ENCODE results near the gene MYL3.

Gene MYL3

DNA sequence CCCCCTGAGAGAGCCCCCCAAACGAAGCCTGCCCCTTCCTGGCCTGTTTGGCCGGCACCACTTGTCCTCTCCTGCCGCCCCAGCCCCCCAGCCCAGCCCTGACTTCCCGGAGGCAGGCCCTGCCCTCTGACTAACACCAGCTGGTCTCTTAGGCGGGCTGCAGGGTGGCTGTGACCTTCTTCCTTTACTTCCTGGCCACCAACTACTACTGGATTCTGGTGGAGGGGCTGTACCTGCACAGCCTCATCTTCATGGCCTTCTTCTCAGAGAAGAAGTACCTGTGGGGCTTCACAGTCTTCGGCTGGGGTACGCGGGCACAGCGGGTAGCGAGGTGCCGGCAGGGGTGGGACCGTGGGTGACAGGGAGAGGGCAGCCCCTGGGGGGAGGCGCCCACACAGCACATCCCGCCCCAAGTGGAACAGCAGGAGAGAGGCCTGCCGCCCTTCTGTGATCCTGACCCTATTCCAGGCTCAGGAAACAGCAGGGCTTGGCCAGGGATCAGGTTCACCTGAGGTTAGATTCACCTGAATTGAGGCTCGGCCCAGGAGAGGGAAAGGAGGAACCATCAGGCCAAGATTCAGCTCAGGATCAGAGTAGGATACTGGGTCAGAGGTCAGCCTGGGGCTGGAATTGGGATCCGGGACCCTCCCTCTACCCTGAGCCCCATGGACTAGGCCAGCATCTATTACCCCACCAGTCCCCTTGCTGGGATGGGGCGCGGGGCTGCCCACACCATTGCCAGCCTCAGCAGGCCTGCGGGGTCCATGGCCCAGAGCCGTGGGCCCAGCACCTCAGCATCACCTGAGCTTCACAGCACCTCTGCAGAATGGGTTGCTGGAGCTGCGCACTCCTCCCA is 36.1 kb upstream of the MYL3 start:
- DNase-seq, result no peak

DNA sequence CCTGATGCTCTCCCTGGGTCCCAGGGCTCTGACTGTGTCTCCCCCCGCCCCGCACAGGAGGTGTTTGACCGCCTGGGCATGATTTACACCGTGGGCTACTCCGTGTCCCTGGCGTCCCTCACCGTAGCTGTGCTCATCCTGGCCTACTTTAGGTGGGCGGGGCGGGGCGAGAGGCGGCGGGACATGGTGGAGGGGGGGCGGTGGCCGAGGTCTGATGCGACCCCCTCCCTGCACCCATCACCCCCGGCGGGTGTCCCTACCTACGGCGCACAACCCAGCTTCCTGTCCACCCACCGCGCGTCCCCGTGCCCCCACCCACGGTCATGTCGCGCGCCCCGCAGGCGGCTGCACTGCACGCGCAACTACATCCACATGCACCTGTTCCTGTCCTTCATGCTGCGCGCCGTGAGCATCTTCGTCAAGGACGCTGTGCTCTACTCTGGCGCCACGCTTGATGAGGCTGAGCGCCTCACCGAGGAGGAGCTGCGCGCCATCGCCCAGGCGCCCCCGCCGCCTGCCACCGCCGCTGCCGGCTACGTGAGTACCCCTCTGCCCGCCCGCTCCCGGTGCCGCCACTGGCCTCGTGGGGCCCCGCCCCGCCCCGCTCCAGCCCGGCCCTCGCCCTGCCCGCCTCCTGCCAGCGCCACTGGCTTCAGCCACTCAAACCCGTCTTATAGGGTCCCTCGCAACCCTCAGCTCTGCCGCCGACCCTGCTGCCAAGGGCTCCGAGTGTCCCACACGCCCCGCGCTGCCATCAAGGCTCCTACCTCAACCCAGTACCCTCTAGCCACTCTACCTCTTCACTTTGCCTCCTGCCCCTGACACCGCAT is 35.3 kb upstream of the MYL3 start:
- DNase-seq, result no peak

DNA sequence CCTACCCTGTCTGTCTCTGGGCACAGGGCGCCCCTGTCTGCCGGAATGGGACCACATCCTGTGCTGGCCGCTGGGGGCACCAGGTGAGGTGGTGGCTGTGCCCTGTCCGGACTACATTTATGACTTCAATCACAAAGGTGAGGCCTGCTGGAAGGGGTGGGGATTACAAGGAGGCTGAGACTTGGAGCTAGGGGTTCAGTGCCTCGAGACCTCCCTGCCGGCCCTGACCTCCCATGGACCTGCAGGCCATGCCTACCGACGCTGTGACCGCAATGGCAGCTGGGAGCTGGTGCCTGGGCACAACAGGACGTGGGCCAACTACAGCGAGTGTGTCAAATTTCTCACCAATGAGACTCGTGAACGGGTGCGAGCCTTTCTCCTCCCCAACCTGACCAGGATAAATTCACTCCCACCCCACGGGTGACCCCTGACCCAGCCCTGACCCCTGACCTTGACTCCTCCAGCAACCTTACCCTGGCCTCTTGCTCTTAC is 34.6 kb upstream of the MYL3 start:
- no peak for DNase-seq

DNA sequence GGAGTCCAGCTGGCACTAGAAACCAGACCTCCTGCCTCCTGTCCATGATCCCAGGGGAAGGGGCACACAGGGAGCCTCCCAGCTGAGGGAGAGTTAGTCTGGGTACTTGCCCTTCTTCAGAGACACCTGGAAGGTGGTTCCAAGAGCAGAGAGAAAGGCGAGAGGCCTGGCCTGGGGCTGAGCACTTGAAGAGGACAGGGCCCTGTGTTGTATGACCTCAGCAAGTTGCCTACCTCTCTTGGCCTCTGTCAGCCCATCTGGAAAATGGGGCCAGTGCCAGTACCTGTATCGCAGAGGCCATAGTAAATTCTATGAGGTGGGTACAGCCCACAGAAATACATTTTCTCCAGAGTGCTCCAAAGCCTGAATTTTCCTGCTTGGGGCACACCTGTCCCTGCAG is 33.8 kb upstream of the MYL3 start:
- DNase-seq, result no peak

DNA sequence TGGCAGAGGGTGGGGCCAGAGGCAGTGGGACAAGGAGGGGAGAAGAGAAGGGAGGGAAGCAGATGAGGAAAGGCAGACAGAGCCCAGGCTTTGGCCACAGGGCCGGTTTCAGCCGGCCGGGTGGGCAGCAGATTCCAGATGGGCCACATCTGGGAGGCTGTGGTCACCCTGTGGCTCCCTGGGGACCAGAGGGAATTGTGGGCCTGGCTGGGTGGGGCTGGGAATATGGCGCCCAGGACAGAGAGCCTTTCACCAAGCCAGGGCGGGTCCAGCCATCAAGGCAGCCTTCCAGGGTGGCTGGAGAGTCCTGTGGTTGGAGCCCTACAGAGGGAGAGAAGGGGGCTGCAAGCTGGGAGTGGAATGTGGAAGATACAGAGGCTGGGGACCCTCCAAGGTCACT is 33.1 kb upstream of the MYL3 start:
- no peak for DNase-seq

DNA sequence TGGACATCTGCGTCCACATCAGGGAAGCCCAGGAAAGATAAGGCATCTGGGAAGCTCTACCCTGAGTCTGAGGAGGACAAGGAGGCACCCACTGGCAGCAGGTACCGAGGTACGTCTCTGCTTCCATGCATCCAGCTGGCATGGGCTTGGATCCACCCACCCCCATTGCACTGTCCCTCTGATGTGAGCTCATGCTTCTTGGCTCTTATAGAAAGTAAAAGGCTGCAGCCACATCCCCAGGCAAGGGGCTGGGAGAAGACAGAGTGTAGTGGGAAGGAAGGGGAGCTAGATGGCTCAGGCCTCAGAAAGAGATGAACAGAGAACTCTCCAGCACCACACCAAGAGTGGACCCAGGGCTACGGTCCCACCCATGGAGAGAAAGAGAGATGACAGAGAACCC is 32.5 kb upstream of the MYL3 start:
- no peak for DNase-seq

DNA sequence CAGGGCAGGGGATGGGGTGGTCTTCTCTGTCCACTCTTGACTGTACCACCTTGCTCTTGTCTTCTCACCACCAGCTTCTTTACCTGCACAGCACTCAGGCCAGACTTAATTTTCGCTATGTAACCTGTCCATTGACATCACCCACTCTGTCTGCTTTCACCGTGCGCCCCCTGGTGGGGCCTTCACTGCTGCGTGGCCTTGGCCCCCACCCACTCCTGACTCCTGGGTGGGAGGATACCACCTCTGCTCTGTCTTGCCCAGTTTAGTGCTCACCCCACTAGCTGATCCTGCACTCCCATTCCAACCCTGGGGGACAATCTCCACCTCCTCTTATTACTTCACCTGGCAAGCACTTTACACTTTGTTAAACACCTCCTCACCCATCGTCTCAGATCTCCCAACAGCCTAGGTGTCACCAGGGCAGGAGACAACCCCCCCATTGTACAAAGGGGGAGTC is 32.0 kb upstream of the MYL3 start:
- peak; percentile 84 for DNase-seq

DNA sequence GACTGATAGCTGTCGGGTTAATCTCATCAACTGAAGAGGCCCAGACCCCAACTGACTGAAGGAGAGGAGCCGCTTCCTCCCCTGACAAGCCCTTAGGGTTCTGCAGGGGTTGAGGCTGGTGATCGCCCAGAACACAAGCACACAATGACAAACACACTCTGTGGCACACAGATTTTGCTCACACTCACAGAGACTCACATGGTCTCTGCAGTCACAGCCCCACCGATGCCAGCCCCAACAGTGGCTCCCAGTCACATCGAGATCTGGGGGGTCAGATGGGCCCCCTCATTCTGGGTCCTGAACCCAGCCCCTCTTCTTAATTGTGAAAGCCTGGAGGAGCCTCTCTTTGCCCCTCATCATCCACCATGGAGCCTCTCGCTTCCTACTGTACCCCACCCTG is 31.0 kb upstream of the MYL3 start:
- DNase-seq, result no peak

DNA sequence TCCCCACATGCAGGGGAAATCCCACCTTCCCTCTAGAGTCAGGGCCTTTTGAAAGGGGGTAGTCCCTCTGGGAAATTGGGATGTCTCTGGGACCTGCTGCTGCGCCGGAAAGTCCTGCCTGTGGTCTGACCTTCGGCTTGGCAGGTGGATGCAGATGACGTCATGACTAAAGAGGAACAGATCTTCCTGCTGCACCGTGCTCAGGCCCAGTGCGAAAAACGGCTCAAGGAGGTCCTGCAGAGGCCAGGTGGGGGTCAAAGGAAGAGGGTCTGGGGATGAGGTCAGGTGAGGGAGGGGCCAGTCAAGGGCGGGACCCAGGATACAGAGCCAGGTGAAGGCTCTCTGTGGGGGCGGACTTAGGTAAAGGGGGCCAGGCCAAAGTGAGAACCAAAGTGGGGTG is 30.5 kb upstream of the MYL3 start:
- DNase-seq, result no peak

DNA sequence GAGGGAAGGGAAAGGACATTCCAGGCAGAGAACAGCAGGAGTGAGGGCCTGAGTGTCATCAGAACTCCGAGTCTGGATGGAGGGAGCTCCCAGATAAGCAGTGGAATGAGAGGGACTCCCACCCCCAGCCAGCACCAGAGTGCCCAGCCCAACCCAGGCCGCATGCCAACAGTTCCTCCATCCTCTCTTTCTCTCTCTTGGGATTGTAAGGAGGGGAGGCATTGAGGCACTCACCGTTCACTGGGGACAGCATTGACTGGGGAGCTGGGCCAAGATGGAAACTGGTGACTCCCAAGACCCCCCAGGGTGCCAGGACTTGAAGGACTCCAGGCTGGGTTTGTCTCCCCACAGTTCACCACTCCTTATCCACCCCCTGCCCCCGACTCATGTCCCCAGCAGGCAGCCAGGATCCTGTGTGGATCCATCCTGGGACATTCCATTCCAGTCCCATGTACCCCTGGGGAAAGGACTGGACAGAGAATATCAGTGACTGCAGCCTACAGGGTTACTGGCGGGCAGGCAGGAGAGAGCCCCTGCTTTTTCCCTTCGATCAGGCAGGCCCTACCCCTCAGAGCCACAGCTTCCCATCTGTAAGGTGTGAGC is 30.0 kb upstream of the MYL3 start:
- DNase-seq, result no peak

DNA sequence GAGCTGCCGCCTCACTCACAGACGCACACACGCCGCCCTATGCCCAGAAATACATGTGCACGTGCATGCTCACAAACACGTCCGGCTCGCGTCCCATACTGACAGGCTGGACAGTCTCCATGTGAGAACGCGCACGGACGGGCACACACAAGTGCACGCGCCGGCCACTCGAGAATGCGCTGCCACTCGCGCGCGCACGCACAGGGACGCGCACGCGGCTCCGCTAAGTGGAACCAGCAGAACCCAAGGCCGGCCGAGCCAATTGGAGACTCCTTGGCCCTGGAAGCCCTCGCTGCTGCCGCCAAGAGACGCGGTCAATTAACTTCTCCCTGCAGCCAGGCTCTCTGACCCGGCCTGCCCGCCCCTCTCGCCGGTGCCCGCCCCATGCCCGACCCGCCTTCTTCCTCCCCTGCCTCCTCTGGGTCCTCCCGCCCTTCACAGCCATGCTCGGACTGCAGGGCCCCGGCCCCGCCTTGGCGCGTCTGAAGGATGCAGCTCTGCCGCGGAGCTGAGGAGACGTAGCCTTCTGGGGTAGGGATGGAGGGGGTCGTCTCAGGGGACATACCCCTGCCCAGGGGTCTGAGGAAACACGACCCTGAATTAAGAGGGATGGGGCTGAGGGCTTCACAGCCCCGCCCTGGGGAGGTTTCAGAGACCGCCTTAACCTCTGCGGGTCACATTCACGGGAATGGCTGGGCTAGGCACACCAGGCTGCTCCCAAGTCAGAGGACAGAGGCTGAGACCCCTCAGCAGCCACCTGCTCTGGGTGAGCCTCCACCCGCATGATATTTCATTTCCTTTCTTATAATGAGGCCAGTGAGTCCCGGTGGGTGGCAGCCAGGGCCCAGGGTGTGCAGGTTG is 29.3 kb upstream of the MYL3 start:
- no peak for DNase-seq

DNA sequence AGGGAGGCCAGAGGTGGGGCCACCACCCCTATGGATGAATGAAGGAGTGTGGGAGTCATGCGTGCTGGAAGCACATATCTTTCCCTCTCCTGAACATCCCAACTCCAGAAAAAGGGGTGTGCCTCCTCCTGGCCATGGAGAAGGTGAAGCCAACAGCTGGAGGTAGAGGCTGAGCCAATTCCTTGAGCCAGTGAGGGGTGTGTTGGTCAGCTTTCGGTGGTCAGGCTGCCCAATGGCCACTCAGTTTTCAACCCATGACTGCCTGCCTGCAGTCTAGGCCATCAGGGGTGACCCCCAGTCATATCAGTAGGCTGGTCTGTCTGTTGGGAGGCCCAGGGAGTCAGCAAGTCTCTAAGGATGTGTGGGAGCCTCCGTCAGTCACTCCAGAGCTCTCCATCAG is 27.9 kb upstream of the MYL3 start:
- no peak for DNase-seq

DNA sequence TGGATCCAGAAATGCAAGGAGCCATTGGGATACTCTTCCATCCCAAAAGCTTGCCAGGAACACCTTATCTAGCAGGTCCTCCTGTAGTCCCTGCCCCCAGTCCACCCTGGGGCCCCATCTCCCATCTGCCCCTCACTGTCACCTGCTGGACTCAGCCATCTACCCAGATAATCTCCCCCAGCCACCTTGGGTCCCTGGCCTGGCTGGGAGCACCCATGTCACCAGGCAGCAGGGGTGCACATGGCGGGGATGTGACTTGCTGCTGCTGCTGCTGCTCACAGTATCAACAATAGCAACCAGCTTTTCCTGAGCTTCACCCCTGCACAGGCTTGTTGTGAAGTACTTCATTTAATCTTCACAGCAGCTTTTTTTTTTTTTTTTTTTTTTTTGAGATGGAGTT is 26.9 kb upstream of the MYL3 start:
- DNase-seq, result no peak

DNA sequence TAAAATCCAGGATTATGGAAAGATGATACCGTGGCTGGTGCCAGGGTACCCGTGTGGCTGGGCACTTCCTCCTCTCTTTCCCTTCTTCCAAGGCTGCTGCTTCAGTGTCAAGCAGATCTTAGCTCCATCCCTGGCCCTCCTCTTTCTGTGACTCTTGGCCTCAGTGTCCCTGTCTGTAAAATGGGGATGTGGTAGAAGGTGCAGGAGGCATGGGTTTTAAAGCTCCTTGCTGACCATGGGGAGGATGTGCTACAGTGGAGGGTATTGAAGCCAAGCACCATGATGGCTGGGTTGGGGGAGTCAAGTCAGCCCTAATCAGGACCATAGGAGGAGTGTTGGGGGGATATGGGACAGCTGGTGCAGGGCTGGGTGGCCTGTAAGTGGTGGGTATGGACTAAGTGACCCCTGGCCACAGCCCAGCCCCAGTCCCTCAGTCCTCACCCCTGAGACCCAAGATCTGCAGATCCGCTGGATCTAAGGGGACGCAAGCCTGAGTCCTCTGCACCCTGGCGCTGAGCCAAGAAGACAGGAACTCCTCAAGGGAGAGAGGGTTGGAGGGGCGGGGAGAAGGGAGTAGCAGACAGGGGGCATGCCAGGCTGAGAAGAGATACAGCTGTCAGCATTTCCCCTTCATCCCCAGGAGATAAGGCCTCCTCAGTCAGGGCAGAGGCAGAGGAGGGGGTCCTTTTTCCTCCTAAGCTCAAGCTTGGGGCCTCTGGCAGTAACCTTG is 26.3 kb upstream of the MYL3 start:
- DNase-seq, result no peak

DNA sequence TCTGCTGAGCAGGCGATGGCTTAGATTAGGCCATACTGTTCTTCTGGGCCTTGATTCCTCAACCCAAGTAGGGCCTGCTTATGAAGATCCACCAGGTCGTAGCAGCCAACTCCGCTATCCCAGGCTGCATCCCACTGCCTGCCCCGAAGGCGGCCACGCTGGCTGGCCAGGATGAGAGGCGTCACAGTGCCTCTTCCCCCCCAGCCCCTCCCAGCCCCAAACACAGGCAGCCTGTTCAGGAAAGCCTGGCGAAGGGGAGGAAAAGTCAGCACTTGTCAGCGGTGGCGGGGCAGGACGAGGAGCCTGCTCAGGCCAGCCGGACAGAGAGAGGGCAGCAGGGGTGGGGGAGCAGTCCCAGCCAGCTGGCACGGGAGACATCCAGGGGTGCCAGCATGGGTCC is 25.5 kb upstream of the MYL3 start:
- no peak for DNase-seq

DNA sequence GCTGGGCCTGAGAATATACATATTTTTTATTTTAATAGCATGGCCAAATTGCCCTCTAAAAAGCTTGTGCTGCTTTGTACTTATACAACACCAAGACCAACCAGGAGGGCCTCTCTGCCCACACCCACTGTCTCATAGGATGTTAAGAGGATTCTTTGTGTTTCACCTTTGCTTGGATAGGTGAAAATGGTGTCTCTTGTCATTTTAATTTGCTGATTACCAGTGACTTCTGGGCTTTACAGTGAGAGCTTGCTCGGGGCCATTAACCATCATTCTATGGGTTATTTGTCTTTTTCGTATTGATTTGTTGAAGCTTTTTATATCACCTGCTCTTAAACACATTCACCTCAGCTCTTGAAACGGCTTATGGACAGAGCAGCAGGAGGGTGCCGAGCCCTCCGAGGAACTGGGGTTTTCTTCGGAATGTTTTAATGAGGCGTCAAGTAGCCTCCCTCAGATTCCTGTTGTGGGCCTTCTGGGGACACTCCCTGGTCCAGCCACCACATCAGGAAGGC is 24.8 kb upstream of the MYL3 start:
- no peak for DNase-seq

DNA sequence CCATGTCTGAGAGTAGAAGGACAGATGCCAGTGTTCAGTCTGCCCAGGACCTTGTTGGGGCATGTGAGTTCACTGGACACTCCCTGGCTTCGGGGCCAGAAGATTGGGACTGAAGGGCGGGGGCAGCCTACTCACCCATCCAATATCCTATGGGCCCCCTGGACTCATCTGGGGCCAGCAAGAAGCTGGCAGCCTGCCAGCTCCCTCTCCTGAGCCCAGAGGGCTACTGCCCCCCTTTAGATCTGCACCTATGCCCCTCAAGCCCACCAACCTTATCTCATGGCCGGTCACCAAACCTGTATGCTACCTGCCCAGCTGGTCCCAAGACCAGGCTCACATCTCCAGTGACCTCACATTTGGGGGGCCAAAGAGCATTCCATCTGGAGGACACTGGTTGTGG is 22.4 kb upstream of the MYL3 start:
- no peak for DNase-seq

DNA sequence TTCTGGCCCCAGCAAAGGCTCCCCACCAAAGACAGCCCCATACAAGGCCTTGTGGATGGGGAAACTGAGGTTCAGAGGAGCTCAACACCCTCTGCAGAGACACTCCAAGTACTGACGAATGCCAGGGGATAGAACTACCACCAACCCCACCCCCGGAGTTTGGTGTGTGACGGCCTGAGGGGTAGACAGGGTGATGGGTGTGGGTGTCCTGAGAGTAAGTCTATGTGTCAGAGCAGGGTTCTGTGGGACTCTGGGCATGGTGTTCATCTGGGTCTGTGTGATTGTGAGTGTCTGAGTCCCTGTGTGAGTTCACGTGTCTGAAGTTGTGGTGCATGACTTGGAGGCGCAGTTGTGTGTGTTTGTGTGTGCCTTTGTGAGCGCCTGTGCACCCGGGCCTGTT is 21.7 kb upstream of the MYL3 start:
- DNase-seq, result no peak

DNA sequence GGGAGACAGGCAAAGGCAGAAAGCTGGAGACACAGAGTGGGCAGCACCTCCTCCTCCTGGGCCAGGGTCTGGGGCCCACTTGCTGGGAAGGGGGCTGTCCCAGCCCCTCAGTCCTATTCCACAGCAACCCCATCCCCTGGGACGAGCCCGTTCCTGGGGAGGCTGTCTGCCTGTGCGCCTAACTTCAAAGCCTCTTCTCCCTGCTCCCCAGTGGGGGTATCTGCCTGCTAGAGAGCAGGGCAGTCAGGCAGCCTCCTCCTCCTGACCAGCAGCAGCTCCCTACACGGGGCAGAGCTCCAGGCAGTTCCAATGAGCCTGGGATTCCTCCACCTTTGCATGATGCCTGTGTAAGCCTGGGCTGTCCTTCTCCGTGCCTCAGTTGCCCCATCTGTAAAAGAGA is 21.2 kb upstream of the MYL3 start:
- DNase-seq, result no peak

DNA sequence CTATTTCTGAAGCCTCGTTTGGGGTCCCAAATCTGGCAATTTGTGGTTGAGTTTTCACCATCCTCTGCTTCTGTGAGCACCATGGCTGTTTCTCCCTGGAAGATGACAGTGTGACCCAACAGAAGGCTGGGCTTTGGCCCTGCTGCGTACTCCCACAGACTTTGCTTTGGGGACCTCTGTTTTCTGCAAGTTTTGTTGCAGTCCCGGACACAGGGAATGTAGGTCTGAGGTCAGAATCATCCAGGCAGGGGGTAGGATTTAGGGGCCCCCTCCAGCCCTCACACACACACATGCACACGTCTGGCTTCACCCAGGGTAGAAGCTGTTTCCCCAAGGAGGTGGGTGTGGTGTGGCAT is 20.6 kb upstream of the MYL3 start:
- no peak for DNase-seq

DNA sequence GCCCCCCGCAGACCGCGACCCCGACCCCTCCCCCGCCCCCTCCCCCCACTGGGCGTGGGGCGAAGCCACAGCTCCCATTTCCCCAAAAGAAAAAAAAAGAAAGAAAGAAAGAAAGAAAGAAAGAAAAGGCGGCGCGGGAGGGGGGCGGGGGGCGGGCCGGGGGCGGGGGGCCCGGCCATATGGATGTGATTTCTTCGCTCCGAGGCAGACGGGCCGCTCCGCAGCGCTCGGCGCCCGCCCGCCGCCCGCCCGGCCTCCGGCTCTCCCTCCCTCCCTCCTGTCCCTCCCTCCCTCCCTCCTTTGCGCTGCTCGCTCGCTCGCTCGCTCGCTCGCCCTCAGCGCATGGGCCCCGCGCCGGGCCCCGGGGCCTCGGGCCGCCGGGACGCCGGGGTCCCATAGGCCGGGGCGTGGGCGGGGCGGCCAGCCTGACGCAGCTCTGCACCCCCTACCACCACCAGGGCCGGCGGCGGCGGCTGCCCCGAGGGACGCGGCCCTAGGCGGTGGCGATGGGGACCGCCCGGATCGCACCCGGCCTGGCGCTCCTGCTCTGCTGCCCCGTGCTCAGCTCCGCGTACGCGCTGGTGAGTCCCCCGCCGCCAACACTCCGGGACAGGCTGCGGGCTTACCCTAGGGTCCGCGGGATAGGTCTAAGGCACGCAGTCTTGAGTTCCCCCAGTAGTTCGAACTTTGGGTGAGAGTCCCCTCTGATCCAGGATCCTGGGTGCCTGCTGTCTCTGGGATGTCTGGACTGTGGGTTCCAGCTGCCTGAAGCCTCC is 20.0 kb upstream of the MYL3 start:
- DNase-seq, result peak; percentile 29
